NCI-H345 (cell line): ENCODE results near the gene TRABD2B.
"Not testable (repeated sequence)": the region's sequence is repeated elsewhere in the genome, so short reads cannot be mapped to it uniquely, and the experiment has no call there.

Source experiments
- DNase-seq: peaks from one replicate; lab custom pipeline; 2025; lab: John Stamatoyannopoulos, UW

TRABD2B gene

GRCh38 chr1:47967864-47968555 is 29.2 kb downstream of the TRABD2B start:
- DNase-seq, result no peak

DNA sequence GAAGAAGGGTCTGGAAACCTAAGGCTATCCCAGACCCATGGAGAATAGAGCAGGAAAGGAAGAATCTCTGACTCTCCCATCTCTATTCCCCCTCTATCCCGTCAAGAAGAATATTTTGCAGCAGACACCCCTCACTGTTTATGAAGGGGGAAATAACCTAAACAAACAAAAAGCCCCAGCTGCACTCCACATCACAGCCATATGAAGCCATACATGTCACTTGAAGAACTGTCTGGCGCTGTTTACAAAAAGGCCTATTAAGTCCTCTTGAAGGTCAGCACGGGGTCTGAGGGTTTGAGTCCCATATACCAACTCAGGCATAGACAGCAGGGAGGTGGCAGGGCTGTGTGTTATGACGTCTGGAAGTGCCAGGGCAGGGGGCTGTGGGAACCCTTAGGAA is 31.4 kb downstream of the TRABD2B start:
- DNase-seq, result no peak

DNA sequence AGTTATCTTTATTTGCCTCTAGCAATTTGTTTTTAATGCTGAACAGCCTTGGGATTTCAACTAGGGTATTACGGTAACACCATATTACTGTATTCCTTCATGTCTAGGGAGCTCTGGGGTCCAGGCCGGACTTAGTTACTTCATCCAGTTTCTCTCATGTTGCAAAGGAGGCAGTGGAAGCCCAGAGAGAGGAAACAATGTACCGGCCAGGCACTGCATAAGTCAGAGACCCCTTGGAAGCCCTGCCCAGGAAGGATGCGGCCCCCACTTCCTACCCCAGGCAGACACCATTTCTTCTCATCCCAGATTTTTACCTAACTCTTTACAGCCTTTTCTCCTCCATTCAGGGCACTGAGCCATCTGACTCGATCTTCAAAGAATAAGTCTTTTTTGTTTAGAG is 32.5 kb downstream of the TRABD2B start:
- no peak for DNase-seq

GRCh38 chr1:47963568-47964358 is 33.4 kb downstream of the TRABD2B start:
- no peak for DNase-seq

DNA sequence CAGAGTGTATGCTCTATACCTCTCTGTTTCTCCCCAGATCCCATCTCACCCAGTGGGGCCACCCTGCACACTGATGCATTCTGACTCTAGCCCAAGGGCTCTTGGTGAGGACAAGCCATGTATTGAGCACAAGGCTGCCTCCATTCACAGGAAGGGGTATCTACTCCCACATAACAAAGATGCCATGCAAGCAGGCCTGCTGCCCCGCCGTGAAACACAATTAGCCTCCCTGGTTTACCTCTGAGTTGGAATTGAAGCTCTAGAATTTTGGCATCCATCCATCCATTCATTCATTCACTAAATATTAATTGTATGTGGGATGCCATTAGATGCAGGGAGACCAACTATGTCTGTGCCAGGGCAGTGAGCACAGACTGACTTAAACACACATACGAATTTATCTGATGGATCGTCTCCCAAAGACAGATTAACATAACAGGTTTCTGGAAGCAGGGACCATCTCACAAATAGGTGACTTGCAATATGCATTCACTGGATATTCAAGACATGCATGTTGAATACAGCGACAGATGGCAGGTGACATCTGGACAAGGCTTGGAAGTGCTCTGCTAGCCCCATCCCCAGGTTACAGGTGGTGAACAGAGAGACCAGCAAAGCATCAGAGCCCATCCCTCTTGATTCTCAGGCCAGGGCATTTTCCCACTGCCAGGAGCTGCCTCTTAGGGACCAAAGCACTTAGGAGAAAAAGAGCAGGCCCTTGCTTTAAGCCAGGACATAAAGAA is 34.3 kb downstream of the TRABD2B start:
- no peak for DNase-seq

- not testable (repeated sequence) for DNase-seq
These were observed 35.4 kb downstream of the TRABD2B start for GRCh38 chr1:47961835-47962234.

GRCh38 chr1:47956491-47956890 is 40.7 kb downstream of the TRABD2B start:
- not testable (repeated sequence) for DNase-seq

GRCh38 chr1:47953661-47954060 is 43.5 kb downstream of the TRABD2B start:
- DNase-seq, result no peak

- no peak for DNase-seq
These were observed 45.5 kb downstream of the TRABD2B start for GRCh38 chr1:47951545-47952235.

- no peak for DNase-seq
These were observed 46.2 kb downstream of the TRABD2B start for GRCh38 chr1:47951026-47951425.

DNA sequence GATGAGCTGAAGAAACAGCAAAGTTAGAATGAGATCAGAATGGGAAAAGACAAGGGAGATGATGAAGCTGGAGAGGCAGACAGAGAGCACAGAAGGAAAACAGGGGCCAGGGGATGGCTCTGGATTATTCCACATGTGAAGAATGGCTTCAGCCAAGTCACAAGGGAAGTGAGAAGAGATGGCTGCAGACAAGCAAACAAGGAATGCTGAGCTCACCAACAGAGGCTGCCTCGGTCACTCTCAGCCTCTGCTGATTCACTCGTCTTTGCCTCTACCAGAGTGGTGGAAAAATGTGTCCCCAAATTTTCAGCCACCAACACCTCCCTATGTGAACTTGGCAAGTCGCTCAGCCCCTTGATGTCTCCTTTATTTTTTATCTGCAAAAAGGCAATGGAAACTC is 46.7 kb downstream of the TRABD2B start:
- DNase-seq, result no peak

- peak; percentile 17 for DNase-seq
These were observed 49.1 kb downstream of the TRABD2B start for GRCh38 chr1:47948126-47948525.

- no peak for DNase-seq
These were observed 49.7 kb downstream of the TRABD2B start for GRCh38 chr1:47947531-47947930.

DNA sequence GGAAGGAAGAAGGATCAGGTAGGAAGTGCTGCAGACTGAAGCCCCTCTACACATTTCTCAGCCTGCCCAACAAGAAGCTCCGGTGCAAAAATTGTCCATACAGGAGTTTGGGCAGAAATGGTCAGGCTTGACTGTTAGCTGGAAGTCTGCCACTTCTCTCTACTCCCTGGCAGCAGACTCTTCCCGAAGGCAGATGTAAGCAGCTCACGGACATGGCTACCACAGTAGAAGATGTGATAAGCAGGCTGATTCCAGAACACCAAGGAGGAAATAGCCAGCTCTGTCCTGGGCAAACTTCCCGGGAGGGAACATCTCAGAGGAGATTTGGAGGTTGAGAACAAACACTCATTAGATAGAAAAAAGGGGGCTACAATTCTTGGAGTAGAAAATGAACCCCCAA is 52.6 kb downstream of the TRABD2B start:
- DNase-seq, result no peak

DNA sequence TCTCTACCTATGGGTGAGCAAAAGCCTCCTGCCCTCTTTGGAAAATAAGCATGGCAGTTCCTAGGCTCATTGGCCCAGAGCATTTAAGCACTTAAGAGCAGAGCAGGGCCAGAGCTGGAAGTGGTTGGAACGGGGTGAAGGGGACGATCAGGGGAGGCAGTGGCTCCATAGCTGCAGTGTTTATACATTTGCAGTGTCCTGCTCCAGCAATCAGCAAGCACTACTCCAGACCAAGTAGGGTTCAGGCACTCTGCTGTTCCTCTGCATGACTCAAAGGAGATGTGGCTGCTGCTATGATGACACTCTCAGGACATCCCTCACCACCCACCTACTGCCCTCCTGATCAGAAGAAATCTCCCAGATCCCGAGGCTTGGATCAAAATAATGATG is 55.0 kb downstream of the TRABD2B start:
- DNase-seq, result no peak

DNA sequence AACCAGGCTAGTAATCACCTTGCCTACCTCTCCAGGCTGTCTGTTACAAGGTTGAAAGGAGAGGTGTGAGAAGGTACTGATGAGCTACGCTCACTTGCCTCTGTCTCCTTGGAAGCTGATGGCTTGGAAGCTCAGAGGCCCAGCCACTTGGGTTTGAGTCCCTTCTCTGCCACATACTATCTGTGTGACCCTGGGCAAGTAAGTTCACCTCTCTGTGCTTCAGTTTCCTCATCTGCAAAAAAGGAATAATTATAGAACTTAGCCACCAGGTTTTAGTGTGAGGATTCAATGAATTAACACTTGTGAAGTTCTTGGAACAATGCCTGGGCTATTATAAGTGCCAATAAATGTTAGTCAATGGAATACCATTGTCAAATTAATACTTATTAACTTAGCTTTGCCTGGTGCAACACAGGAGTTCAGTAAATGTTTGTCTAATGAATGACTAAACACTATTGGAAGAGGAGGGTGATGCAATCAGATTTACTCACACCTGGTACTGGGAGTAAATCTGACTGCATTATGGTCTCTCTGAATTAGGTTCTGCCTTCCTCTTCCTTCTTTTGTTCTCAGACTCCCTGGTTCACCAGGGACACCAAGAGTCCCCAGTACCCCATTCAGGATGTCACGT is 55.5 kb downstream of the TRABD2B start:
- no peak for DNase-seq

DNA sequence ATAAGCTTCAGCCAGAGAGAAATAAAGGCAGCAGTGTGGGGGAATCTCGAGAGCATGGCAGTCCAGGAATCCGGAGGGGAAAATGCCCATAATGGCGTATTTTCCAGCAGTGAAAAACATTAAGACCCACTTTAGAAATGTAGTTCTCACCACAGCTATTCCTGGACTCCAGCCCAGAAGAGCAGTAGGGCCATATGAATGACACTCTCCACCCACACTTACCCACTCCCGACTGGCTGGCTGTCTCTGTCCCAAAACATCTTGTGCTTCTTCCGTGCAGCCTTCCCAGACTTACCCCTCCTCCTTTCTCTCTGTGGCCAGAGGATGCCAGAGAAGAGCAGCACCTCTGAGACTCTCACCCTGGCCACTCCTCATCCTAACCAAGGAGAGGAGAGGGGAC is 56.4 kb downstream of the TRABD2B start:
- no peak for DNase-seq

DNA sequence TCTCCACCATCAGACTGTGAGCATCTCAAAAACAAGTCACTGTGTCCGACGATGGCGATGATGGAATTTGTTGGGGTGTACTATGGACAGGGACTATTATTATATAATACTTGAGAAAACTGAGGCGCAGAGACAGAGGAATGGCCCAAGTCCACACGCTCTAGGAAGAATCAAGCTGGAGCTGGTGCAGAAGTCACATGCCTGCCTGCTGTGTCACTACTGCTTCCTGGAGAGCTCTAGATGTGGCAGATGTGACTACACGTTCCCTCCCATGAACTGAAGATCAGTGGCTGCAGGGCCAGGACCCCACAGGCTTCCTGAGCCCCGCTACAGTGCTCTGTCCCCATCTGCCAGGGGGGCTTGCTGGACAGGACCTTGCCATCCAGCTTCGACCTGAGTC is 56.9 kb downstream of the TRABD2B start:
- no peak for DNase-seq

DNA sequence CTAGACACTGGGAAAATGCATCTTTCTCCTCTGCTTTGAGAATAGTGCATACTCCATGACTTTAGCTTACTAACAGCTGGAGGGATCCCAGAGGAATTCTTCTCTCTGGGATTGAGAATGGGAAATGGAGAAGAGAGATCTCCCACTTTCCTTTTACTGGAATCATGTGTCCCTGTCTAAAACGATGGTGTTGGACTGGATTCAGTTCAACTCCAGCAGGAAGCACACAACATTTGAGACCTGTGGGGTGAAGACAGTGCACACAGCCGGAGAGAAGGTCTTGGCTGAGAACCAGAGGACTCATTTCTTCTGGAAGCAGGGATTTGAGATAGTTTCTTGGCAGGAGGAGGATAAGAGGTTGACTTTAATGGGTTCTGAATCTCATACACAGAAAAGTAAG is 58.7 kb downstream of the TRABD2B start:
- no peak for DNase-seq

DNA sequence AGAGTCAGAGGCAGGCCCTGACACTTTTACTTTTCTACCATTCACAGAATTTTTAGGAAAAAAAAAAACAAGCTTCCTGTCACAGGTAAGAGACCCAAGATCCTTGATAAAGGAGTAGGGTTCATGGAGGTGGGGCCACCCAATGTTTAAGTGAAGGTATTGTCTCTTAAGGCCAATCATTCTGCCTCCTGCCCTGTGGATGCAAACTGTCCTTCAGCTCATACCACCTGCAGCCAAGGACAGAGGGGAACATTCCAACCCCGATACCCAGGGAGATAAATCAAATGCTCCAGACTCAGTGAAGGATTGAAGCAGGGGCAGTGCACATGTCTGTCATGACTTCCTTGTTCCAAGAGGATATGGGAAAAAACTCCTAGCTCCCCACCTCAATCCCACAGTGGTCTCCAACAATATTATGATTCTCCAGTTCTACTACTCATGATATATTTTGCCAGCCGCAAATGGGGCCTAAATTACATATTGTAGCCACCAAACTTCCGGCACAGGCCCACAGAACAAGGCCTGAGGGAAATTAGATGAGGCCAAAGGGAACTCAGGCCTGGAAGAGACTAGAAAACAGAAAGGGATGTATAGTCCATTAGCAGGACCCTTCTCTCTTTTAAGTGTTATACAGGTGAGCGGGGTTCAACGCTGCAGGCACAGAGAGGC is 59.5 kb downstream of the TRABD2B start:
- no peak for DNase-seq

- no peak for DNase-seq
These were observed 60.2 kb downstream of the TRABD2B start for GRCh38 chr1:47936916-47937551.
